ENCODE data around the gene SRA1. TPM values are rescaled to one million over a fixed set of nuclear protein-coding genes. Genes with fewer than 3 reads are reported as not detected.

Gene SRA1
- total and polyA plus RNA-seq, 9 of the 15 experiments (the other 6 are each of a cell fraction or from before 2014, with no cell fraction given), result 24.1 to 47.4 (median 41.3) TPM

DNA sequence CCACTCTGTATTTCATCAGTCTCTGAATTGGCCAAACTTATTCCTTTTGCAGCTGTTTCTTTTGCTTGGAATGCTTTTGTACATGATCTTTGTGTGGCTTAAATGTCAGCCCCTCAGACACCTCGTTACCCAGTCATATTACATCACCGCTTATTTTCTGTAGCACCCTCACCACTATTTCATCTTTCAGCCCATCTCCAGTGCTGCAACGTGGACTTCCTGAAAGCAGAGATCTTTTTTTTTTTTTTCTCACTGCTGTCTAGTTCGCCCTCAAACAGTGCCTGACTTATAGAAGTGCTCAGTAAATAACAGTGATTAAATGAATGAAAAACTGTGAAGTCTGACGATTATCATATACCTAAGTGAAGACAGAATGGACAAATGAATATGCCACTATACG, 835 bp downstream of the SRA1 start:
- 0% methylated on average over 6 of the region's 6 CpGs for WGBS (ENCODE audit: insufficient coverage, low coverage, missing lambda C conversion rate)
- Histone ChIP-seq H3K4me2 (ENCODE audit: insufficient read depth, low read length) (peak overlapping the region; percentile 91), H3K27me3 (ENCODE audit: control insufficient read depth in 2 of 2, insufficient read depth in 2 of 2, low read length in 2 of 2) (no peaks in the 10 kb centered on the region), H3K4me3 (peak overlapping the region; percentile 77), H3K9me3 (replicated peaks; ENCODE audit: control insufficient read depth, insufficient read depth, low read depth, low read length) (no peaks in the 10 kb centered on the region), H3K9me1 (ENCODE audit: control insufficient read depth, insufficient read depth, low read length) (no peaks in the 10 kb centered on the region), H3K4me1 (replicated peaks in 1 of 2; ENCODE audit: control insufficient read depth in 2 of 2, insufficient read depth in 2 of 2, low read length in 2 of 2) (peaks cover 23 to 27% of the 10 kb centered on the region in 2 experiments), H3K79me2 (ENCODE audit: control insufficient read depth, insufficient read depth, low read length) (peaks cover 49% of the 10 kb centered on the region), H2AFZ (ENCODE audit: low read depth, low read length) (no peak overlapping the region), H3K36me3 (ENCODE audit: control insufficient read depth, insufficient read depth, low read length) (peaks cover 39% of the 10 kb centered on the region; the same call in 2 of the 3 replicates), H4K20me1 (replicated peaks; ENCODE audit: control insufficient read depth, insufficient read depth, low read length) (0 out of 2 replicates have a peak, but pooled peaks cover 5% of the 10 kb centered on the region), H3K9ac (ENCODE audit: insufficient read depth in 1 of 2, low read depth in 2 of 2, low read length in 2 of 2) (peak overlapping the region in 1 of 2 experiments; percentile 87; a peak in 2 of 4 replicates), H3K27ac (ENCODE audit: extremely low read depth, low read depth, low read length) (peak overlapping the region; percentile 86)
- in situ Hi-C loops (cut with MboI) (no loop called here), intact Hi-C loops (cut with micrococcal nuclease) (loop anchor here (2.0 to 10.0 kb wide), 5 partner anchors 82 to 382 kb away; partner anchors contain the start of genes ANKHD1, CYSTM1 and TMCO6)
- 0 out of 2 replicates have a peak, but pooled peaks have one; percentile 41 for TF ChIP-seq ZNF384 (IDR thresholded peaks at IDR 0.05; ENCODE audit: low read depth, low read length)
- TF ChIP-seq DIDO1 (tag; IDR thresholded peaks at IDR 0.05; ENCODE audit: low read depth), result no peak
- no peak for TF ChIP-seq CEBPG (CRISPR knock-in tag; IDR thresholded peaks at IDR 0.05)
- peak; percentile 11 to 56; a peak in 2 of 4 replicates for TF ChIP-seq CEBPG (tag; conservative IDR thresholded peaks at IDR 0.05 in 1 of 2, IDR thresholded peaks at IDR 0.05 in 1 of 2)
- no peak for TF ChIP-seq MEIS2 (IDR thresholded peaks at IDR 0.05; ENCODE audit: partially characterized antibody)
- TF ChIP-seq, protein P1, sequence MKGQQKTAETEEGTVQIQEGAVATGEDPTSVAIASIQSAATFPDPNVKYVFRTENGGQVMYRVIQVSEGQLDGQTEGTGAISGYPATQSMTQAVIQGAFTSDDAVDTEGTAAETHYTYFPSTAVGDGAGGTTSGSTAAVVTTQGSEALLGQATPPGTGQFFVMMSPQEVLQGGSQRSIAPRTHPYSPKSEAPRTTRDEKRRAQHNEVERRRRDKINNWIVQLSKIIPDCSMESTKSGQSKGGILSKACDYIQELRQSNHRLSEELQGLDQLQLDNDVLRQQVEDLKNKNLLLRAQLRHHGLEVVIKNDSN (CRISPR knock-in tag; IDR thresholded peaks at IDR 0.05), result no peak
- TF ChIP-seq, protein P2, sequence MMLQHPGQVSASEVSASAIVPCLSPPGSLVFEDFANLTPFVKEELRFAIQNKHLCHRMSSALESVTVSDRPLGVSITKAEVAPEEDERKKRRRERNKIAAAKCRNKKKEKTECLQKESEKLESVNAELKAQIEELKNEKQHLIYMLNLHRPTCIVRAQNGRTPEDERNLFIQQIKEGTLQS (IDR thresholded peaks at IDR 0.05), result peak; percentile 72
- TF ChIP-seq, protein P2 (CRISPR knock-in tag; conservative IDR thresholded peaks at IDR 0.05), result no peak
- CTCF ChIA-PET (ENCODE audit: low intra/inter-chr PET ratio), result no interaction called here
- ATAC-seq (peak; percentile 14), FAIRE-seq (peak; percentile 46), DNase-seq (ENCODE audit: extremely low read depth in 1 of 4, low spot score in 3 of 4) (no peak)
- POLR2A ChIA-PET, result interaction anchor here (0.8 to 4.2 kb wide), 4 partner anchors 8 to 169 kb away, joined by 3 to 56 read pairs (median 4); partner anchors contain the start of gene EIF4EBP3
- no TSS peak for BruUV-seq (replicated peaks)
